GM21447 (cell line): ENCODE data around the gene NFYA.
"Not testable (repeated sequence)": the region's sequence is repeated elsewhere in the genome, so short reads cannot be mapped to it uniquely, and the experiment has no call there.

Experiments used
- ATAC-seq: cut with Tn5 transposase; IDR thresholded peaks from one replicate; pipeline ENCODE4 v1.9.1; 2021; ENCODE audit not compliant: unreplicated experiment

NFYA gene

GRCh38 chr6:41100871-41101287 lies 28.1 kb downstream of the NFYA start:
- ATAC-seq, result no peak

- no peak for ATAC-seq
Observed at GRCh38 chr6:41103847-41104246, 31.1 kb downstream of the NFYA start.

- no peak for ATAC-seq
Observed at GRCh38 chr6:41111017-41111416, 38.2 kb downstream of the NFYA start.

- ATAC-seq, result not testable (repeated sequence)
Observed at GRCh38 chr6:41115027-41115426, 42.3 kb downstream of the NFYA start.

DNA sequence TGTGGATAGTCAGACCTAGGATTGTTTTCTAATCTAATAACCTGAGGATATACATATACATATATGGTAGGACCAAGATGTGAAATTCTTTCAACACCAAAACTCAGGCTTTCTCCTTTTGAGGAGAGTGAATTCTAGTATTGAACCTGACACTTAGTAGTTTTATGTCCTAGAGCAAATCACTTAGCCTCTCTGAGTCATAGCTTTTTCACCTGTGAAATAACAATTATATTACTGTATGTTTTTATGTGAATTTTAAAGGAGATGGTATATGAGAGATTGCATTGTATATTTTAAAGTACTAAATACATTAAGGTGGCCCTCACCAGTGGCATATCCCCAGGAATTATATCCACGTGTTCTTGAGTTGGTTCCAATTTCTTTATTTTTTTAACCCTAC lies 46.7 kb downstream of the NFYA start:
- ATAC-seq, result no peak

GRCh38 chr6:41120058-41120457 lies 47.3 kb downstream of the NFYA start:
- ATAC-seq, result no peak

DNA sequence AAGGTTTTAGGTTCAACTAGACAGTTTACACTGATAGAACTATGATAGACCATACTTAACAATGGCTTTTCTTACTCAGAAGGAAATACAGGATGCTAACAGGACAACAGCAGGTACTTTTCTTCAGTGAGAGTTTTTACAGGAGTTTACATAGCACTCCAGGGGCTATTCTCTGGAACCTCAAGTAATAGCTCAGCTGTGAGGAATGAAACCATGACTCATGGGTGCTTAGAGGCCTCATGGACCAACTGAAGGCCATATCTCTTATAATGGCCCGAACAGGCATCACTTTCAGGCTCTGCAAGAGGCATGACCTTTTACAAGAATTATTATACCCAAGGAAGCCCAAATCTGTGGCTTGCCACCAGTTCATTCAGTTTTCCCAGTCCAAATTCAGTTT lies 49.6 kb downstream of the NFYA start:
- no peak for ATAC-seq

DNA sequence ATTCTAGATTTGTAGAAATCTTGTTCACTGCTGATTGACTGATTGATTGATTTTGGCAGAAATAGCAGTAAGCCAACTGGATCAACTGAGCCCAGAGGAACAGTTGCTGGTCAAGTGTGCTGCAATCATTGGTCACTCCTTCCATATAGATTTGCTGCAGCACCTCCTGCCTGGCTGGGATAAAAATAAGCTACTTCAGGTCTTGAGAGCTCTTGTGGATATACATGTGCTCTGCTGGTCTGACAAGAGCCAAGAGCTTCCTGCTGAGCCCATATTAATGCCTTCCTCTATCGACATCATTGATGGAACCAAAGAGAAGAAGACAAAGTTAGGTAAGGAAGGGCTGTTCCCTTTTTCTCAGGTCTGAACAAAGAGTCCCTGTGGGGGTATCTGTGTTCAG lies 50.1 kb downstream of the NFYA start:
- ATAC-seq, result no peak

- ATAC-seq, result no peak
Observed at GRCh38 chr6:41125282-41125681, 52.5 kb downstream of the NFYA start.

- no peak for ATAC-seq
Observed at GRCh38 chr6:41132254-41132653, 59.5 kb downstream of the NFYA start.

GRCh38 chr6:41135062-41135832 lies 62.5 kb downstream of the NFYA start:
- no peak for ATAC-seq

GRCh38 chr6:41136911-41137310 lies 64.1 kb downstream of the NFYA start:
- no peak for ATAC-seq

GRCh38 chr6:41147917-41148316 lies 75.1 kb downstream of the NFYA start:
- no peak for ATAC-seq
